ENCODE results near the gene SON.

- TF ChIP-seq CTCF (IDR thresholded peaks at IDR 0.05) (no peak), POLR2A (IDR thresholded peaks at IDR 0.05) (no peak), POLR2AphosphoS5 (IDR thresholded peaks at IDR 0.05) (no peak)
Observed at GRCh38 chr21:33511639-33512038, 31.2 kb upstream of the SON start.
